AG04450 (cell line): Measurements from ENCODE around the gene MIDN. TPM values are rescaled to one million over a fixed set of nuclear protein-coding genes. Genes with fewer than 3 reads are reported as not detected.

Source experiments
- CTCF ChIA-PET: fragments of 300-600, 350-600 bp; formaldehyde crosslinking; extraction: SDS; loops from one replicate; lab custom pipeline; 2022; ENCODE audit warnings: antibody characterized with exemption, inconsistent platforms; lab: Charles Lee
- POLR2A ChIA-PET: fragments of 350-600 bp; formaldehyde crosslinking; extraction: SDS; loops from one replicate; lab custom pipeline; 2021; ENCODE audit warnings: antibody characterized with exemption, inconsistent platforms; lab: Yijun Ruan, JAX
- DNase-seq: peaks from one replicate; pipeline ENCODE4 v3.0.0-alpha.2; 2011; ENCODE audit warnings: low read depth, low spot score
- H3K27ac ChIP-seq: one replicate; pipeline ENCODE4 v1.5.1; 2012; ENCODE audit warnings: low read depth, low read length, control low read depth
- H3K27me3 ChIP-seq: one replicate; pipeline ENCODE4 v1.6.0; 2012; ENCODE audit warnings: low read length; ENCODE audit not compliant: control insufficient read depth, insufficient read depth
- H3K4me3 ChIP-seq: 2 replicates; pipeline ENCODE4 v1.5.1; 2011; ENCODE audit warnings: mild to moderate bottlenecking, low read depth, low read length, control low read depth
- H3K9me3 ChIP-seq: 2 replicates; pipeline ENCODE4 v1.5.1; 2012; ENCODE audit warnings: low read length; ENCODE audit not compliant: control insufficient read depth, insufficient read depth
- CTCF ChIP-seq: IDR thresholded peaks from 2 replicates; pipeline ENCODE4 v1.5.1; 2011; ENCODE audit warnings: low read depth, low read length, control low read depth, inconsistent platforms
- polyA plus RNA-seq: library from polyadenylated mRNA; depleted of rRNA; stranded (reverse); fragments of >200 nt; gene quantifications from 2 replicates; pipeline ENCODE4 v1.2.3, GENCODE V29; 2011

Gene MIDN
- polyA plus RNA-seq, 1 experiment, result 6.6 TPM

DNA sequence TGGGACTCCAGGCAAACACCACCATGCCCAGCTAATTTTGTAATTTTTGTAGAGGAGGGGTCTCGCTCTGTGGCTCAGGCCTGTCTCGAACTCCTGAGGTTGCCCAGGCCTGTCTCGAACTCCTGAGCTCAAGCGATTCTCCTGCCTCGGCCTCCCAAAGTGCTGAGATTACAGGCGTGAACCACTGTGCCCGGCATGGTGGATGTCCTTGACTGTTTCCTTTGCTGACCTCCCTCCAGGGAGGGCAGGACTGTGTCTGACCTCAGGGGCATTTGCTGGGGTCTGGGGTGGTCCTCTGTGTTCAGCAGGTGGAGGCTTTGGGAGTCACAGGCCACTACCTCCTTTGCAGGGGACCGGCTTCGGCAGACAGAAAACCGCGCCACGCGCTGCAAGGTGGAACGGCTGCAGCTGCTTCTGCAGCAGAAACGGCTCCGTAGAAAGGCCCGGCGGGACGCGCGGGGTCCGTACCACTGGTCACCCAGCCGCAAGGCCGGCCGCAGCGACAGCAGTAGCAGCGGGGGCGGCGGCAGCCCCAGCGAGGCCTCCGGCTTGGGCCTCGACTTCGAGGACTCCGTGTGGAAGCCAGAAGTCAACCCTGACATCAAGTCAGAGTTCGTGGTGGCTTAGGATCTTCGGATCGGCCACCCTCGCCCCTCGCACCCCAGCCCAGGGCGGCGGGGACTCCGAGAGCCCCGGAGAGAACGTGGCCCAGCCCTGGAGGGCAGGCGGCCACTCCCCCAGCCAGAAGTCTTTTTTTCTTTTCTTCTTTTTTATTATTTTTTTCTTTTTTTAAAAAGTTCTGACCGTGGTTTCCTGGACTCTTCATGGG, 8.5 kb downstream of the MIDN start:
- H3K4me3 ChIP-seq, result no peak overlapping the region
- H3K9me3 ChIP-seq, result no peaks in the 10 kb centered on the region; the same call in 1 of the 2 replicates
- TF ChIP-seq CTCF, result no peak
- peak overlapping the region; percentile 68 for H3K27ac ChIP-seq
- ChIA-PET POLR2A (interaction anchor here (0.8 to 7.4 kb wide), 2 partner anchors 8 to 10 kb away, joined by 4 to 241 read pairs; partner anchors contain the start of gene CIRBP), CTCF (interaction anchor here (2.4 to 3.1 kb wide), 2 partner anchors 9 to 12 kb away, joined by 13 to 16 read pairs; no protein-coding TSS in a partner anchor)
- no peaks in the 10 kb centered on the region for H3K27me3 ChIP-seq
- no peak for DNase-seq

DNA sequence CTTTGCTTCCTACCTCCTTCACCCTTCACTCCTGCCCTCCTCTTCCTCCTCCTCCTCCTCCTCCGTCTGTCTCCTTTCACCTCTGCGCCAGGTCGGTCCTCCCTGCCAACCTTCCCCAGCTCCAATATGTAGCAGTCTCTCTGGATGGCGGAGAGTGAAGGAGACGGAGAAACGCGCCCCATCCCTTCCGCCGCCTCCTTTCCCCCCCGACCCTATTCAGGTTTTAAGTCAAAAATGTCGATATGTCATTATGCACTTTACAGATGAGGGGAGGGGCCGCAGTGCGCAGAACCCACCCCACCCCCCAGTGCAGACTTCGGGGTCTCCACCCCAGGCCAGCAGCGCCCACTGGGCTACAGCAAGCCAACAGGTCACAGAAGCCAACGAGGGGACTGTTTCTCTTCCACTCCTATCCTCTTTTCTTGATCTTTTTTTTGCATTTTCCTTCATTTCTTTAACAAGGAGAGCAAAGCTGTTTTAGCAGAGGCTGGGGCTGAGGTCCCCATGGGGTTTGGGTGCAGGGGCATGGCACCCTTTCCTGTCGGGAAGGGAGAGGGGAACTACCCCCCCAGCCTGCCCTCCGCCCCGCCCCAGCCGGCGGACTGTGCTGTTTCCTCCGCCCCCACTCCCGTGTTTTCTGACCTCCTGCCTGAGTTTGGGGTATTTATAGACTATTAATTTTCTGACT, 9.2 kb downstream of the MIDN start:
- Histone ChIP-seq H3K27me3 (no peaks in the 10 kb centered on the region), H3K9me3 (no peaks in the 10 kb centered on the region; the same call in 1 of the 2 replicates), H3K4me3 (no peak overlapping the region), H3K27ac (peak overlapping the region; percentile 68)
- DNase-seq, result no peak
- TF ChIP-seq CTCF, result no peak
- CTCF ChIA-PET, result interaction anchor here (1.1 to 3.1 kb wide), 3 partner anchors 9 to 14 kb away, joined by 3 to 13 read pairs (median 3); no protein-coding TSS in a partner anchor
- POLR2A ChIA-PET, result interaction anchor here (0.8 to 7.4 kb wide), 2 partner anchors 9 kb away, joined by 4 to 241 read pairs; partner anchors contain the start of gene CIRBP

GRCh38 chr19:1258163-1258492, 9.7 kb downstream of the MIDN start:
- ChIA-PET CTCF (interaction anchor here (1.1 to 1.4 kb wide), 2 partner anchors 8 to 14 kb away, joined by 3 read pairs; no protein-coding TSS in a partner anchor), POLR2A (interaction anchor here (1.0 to 7.4 kb wide), 2 partner anchors 9 to 14 kb away, joined by 3 to 241 read pairs; partner anchors contain the start of gene CIRBP)
- Histone ChIP-seq H3K4me3 (no peak overlapping the region), H3K27ac (peak overlapping the region; percentile 68), H3K27me3 (no peaks in the 10 kb centered on the region), H3K9me3 (no peaks in the 10 kb centered on the region; the same call in 1 of the 2 replicates)
- TF ChIP-seq CTCF, result no peak
- no peak for DNase-seq

GRCh38 chr19:1258707-1259205, 10.4 kb downstream of the MIDN start:
- no peak for DNase-seq
- no peak overlapping the region for H3K4me3 ChIP-seq
- H3K9me3 ChIP-seq, result no peaks in the 10 kb centered on the region; the same call in 1 of the 2 replicates
- CTCF ChIA-PET, result interaction anchor here (1.1 to 1.4 kb wide), 2 partner anchors 8 to 15 kb away, joined by 3 read pairs; no protein-coding TSS in a partner anchor
- H3K27ac ChIP-seq, result peak overlapping the region; percentile 77
- POLR2A ChIA-PET, result interaction anchor here (1.0 to 2.9 kb wide), 3 partner anchors 10 to 14 kb away, joined by 3 to 34 read pairs (median 5); partner anchors contain the start of gene CIRBP
- no peak for TF ChIP-seq CTCF
- no peaks in the 10 kb centered on the region for H3K27me3 ChIP-seq
